ENCODE data around the gene WDR86. TPM values are rescaled to one million over a fixed set of nuclear protein-coding genes. Genes with fewer than 3 reads are reported as not detected.

Gene WDR86
- total RNA-seq, 1 experiment from 2014 or later, result 8.1 TPM

GRCh38 chr7:151347200-151347599 is 62.6 kb downstream of the WDR86 start:
- H3K27me3 ChIP-seq (ENCODE audit: insufficient read depth, low read length), result no peaks in the 10 kb centered on the region
- Mint-ChIP-seq H3K4me1 (peaks cover 0 to 7% of the 10 kb centered on the region in 2 experiments; a peak in 1 of 4 replicates), H3K27me3 (ENCODE audit: low read depth) (no peaks in the 10 kb centered on the region), H3K36me3 (ENCODE audit: insufficient read depth in 1 of 3, low read depth in 3 of 3) (peaks cover 6 to 58% (median 56%) of the 10 kb centered on the region in 3 experiments; a peak in 6 of 7 replicates), H3K4me3 (no peak overlapping the region), H3K9me3 (no peaks in the 10 kb centered on the region), H3K27ac (no peak overlapping the region)
- peaks cover 2% of the 10 kb centered on the region for H3K79me1 ChIP-seq (ENCODE audit: insufficient read depth, low read depth, low read length, poor library complexity, severe bottlenecking)
- no peak overlapping the region for H3K4ac ChIP-seq (ENCODE audit: low read depth, low read length)
- no peaks in the 10 kb centered on the region for H3K9me3 ChIP-seq (ENCODE audit: control insufficient read depth, low read depth, low read length)
- no peak for DNase-seq
- no peak overlapping the region for H3K14ac ChIP-seq (ENCODE audit: insufficient read depth, low read length)
- no peak overlapping the region for H4K8ac ChIP-seq (replicated peaks; ENCODE audit: insufficient read length, low read depth, low read length)
- H3T11ph ChIP-seq (ENCODE audit: low read length), result no peak overlapping the region
- no peak overlapping the region for H2BK5ac ChIP-seq (ENCODE audit: insufficient read length, low read length)
- H2AFZ ChIP-seq (ENCODE audit: low read length), result no peak overlapping the region
- H2BK120ac ChIP-seq (ENCODE audit: low read depth, low read length, poor library complexity, severe bottlenecking), result no peak overlapping the region
- H2BK12ac ChIP-seq (ENCODE audit: insufficient read length, low read depth, low read length), result no peak overlapping the region
- no peak overlapping the region for H3K4me2 ChIP-seq (ENCODE audit: insufficient read depth, insufficient read length, low read length)
- no peak overlapping the region for H3K27ac ChIP-seq (ENCODE audit: insufficient read length, low read depth, low read length)
- H4K5ac ChIP-seq (ENCODE audit: insufficient read length, low read depth, low read length), result no peak overlapping the region
- H2BK15ac ChIP-seq (ENCODE audit: low read depth, low read length), result no peak overlapping the region
- no peaks in the 10 kb centered on the region for H3K23me2 ChIP-seq (ENCODE audit: insufficient read length, low read depth, low read length, poor library complexity, severe bottlenecking)
- no CpG with 5 or more reads among the region's 6 CpGs for WGBS (ENCODE audit: extremely low coverage, insufficient read length, low lambda C conversion rate)
- H2AK5ac ChIP-seq (ENCODE audit: insufficient read length, low read length), result no peak overlapping the region
- no peak overlapping the region for H2BK20ac ChIP-seq (ENCODE audit: low read depth, low read length, poor library complexity, severe bottlenecking)
- H4K91ac ChIP-seq (ENCODE audit: insufficient read length, low read depth, low read length), result no peak overlapping the region
- TF ChIP-seq, protein P1, sequence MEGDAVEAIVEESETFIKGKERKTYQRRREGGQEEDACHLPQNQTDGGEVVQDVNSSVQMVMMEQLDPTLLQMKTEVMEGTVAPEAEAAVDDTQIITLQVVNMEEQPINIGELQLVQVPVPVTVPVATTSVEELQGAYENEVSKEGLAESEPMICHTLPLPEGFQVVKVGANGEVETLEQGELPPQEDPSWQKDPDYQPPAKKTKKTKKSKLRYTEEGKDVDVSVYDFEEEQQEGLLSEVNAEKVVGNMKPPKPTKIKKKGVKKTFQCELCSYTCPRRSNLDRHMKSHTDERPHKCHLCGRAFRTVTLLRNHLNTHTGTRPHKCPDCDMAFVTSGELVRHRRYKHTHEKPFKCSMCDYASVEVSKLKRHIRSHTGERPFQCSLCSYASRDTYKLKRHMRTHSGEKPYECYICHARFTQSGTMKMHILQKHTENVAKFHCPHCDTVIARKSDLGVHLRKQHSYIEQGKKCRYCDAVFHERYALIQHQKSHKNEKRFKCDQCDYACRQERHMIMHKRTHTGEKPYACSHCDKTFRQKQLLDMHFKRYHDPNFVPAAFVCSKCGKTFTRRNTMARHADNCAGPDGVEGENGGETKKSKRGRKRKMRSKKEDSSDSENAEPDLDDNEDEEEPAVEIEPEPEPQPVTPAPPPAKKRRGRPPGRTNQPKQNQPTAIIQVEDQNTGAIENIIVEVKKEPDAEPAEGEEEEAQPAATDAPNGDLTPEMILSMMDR (conservative IDR thresholded peaks at IDR 0.05), result no peak
- no peaks in the 10 kb centered on the region for H4K20me1 ChIP-seq (ENCODE audit: control insufficient read depth, insufficient read depth, insufficient read length)
- no peaks in the 10 kb centered on the region for H3K79me2 ChIP-seq (ENCODE audit: insufficient read depth, low read length)
- H3K56ac ChIP-seq (ENCODE audit: insufficient read length, low read depth, low read length), result no peak overlapping the region
- H3K4me1 ChIP-seq (ENCODE audit: insufficient read depth, low read length), result no peaks in the 10 kb centered on the region
- H3K18ac ChIP-seq (ENCODE audit: insufficient read length, low read depth, low read length), result no peak overlapping the region
- H3K23ac ChIP-seq (ENCODE audit: insufficient read length, low read depth, low read length), result no peak overlapping the region
- no peak overlapping the region for H3K9ac ChIP-seq (ENCODE audit: extremely low read depth, insufficient read length, low read length)
